ENCODE results near the gene PRPH2.
"Not testable (repeated sequence)": the region's sequence is repeated elsewhere in the genome, so short reads cannot be mapped to it uniquely, and the experiment has no call there.

Gene PRPH2

GRCh38 chr6:42696526-42697267 lies 25.7 kb downstream of the PRPH2 start:
- no peak for DNase-seq

- DNase-seq = no peak
These were observed 27.8 kb downstream of the PRPH2 start for GRCh38 chr6:42694586-42694985.

GRCh38 chr6:42693725-42694323 lies 28.6 kb downstream of the PRPH2 start:
- no peak for DNase-seq

- DNase-seq = no peak
These were observed 30.1 kb downstream of the PRPH2 start for GRCh38 chr6:42692137-42692911.

- no peak for DNase-seq
These were observed 31.5 kb downstream of the PRPH2 start for GRCh38 chr6:42690872-42691271.

- no peak for DNase-seq
These were observed 32.2 kb downstream of the PRPH2 start for GRCh38 chr6:42690151-42690702.

- DNase-seq = no peak
These were observed 33.0 kb downstream of the PRPH2 start for GRCh38 chr6:42689371-42689770.

GRCh38 chr6:42688281-42688680 lies 34.1 kb downstream of the PRPH2 start:
- DNase-seq = no peak

- DNase-seq = no peak
These were observed 43.0 kb downstream of the PRPH2 start for GRCh38 chr6:42679358-42679757.

GRCh38 chr6:42674780-42675179 lies 47.6 kb downstream of the PRPH2 start:
- no peak for DNase-seq

GRCh38 chr6:42674368-42674767 lies 48.0 kb downstream of the PRPH2 start:
- not testable (repeated sequence) for DNase-seq

- DNase-seq = no peak
These were observed 57.7 kb downstream of the PRPH2 start for GRCh38 chr6:42664718-42665117.

GRCh38 chr6:42661540-42662153 lies 60.8 kb downstream of the PRPH2 start:
- DNase-seq = peak; percentile 80

- DNase-seq = no peak
These were observed 62.6 kb downstream of the PRPH2 start for GRCh38 chr6:42659806-42660205.

GRCh38 chr6:42653851-42654250 lies 68.5 kb downstream of the PRPH2 start:
- DNase-seq = no peak

GRCh38 chr6:42652024-42652746 lies 70.2 kb downstream of the PRPH2 start:
- no peak for DNase-seq

Data from stimulated activated CD4-positive, alpha-beta T cell treated with anti-CD3 and anti-CD28 coated beads, Interleukin-12 subunit alpha, Interleukin-12 subunit beta, amount 100 ng/mL, for 4 hours (primary cell).